ENCODE measurements around the gene ATXN2.

DNA sequence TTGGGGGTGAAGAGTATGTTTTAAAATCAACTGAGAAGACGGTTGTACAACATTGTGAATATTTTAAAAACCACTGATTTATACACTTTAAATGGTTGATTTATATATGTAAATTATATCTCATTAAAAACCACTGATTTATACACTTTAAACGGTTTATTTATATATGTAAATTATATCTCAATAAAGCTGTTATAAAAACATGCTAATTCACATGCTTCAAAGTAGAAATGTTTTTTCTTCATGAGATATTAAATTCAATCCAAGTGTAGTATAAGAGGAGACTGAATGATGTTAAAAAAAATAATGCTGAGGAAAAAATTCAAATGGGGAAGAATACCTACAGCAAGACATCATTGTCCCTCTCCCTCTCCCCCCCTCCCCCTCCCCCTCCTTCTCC lies 92.9 kb downstream of the ATXN2 start:
- TF ChIP-seq, protein P1, sequence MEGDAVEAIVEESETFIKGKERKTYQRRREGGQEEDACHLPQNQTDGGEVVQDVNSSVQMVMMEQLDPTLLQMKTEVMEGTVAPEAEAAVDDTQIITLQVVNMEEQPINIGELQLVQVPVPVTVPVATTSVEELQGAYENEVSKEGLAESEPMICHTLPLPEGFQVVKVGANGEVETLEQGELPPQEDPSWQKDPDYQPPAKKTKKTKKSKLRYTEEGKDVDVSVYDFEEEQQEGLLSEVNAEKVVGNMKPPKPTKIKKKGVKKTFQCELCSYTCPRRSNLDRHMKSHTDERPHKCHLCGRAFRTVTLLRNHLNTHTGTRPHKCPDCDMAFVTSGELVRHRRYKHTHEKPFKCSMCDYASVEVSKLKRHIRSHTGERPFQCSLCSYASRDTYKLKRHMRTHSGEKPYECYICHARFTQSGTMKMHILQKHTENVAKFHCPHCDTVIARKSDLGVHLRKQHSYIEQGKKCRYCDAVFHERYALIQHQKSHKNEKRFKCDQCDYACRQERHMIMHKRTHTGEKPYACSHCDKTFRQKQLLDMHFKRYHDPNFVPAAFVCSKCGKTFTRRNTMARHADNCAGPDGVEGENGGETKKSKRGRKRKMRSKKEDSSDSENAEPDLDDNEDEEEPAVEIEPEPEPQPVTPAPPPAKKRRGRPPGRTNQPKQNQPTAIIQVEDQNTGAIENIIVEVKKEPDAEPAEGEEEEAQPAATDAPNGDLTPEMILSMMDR (IDR thresholded peaks at IDR 0.05), result no peak
- no peak for TF ChIP-seq POLR2A (IDR thresholded peaks at IDR 0.05)
